ENCODE data around the gene NGEF.
"Not testable (repeated sequence)": the region's sequence is repeated elsewhere in the genome, so short reads cannot be mapped to it uniquely, and the experiment has no call there.

NGEF gene

GRCh38 chr2:232866104-232866503 lies 147.0 kb downstream of the NGEF start:
- no peak for DNase-seq

GRCh38 chr2:232865165-232865564 lies 147.9 kb downstream of the NGEF start:
- no peak for DNase-seq

- DNase-seq: no peak
Measured at GRCh38 chr2:232863996-232864395, 149.1 kb downstream of the NGEF start.

- no peak for DNase-seq
Measured at GRCh38 chr2:232861353-232861752, 151.7 kb downstream of the NGEF start.

- no peak for DNase-seq
Measured at GRCh38 chr2:232860593-232861241, 152.3 kb downstream of the NGEF start.

- DNase-seq: no peak
Measured at GRCh38 chr2:232859385-232859916, 153.6 kb downstream of the NGEF start.

GRCh38 chr2:232857158-232857563 lies 155.9 kb downstream of the NGEF start:
- no peak for DNase-seq

GRCh38 chr2:232854082-232854481 lies 159.0 kb downstream of the NGEF start:
- no peak for DNase-seq

GRCh38 chr2:232852676-232853075 lies 160.4 kb downstream of the NGEF start:
- no peak for DNase-seq

- DNase-seq: not testable (repeated sequence)
Measured at GRCh38 chr2:232852081-232852480, 161.0 kb downstream of the NGEF start.

GRCh38 chr2:232850039-232850438 lies 163.0 kb downstream of the NGEF start:
- no peak for DNase-seq

GRCh38 chr2:232846055-232846454 lies 167.0 kb downstream of the NGEF start:
- no peak for DNase-seq

GRCh38 chr2:232843834-232844233 lies 169.2 kb downstream of the NGEF start:
- DNase-seq: no peak

GRCh38 chr2:232842689-232843088 lies 170.4 kb downstream of the NGEF start:
- DNase-seq: no peak

GRCh38 chr2:232839411-232840079 lies 173.5 kb downstream of the NGEF start:
- DNase-seq: peak; percentile 46

GRCh38 chr2:232838406-232838874 lies 174.6 kb downstream of the NGEF start:
- no peak for DNase-seq

GRCh38 chr2:232836934-232837333 lies 176.1 kb downstream of the NGEF start:
- DNase-seq: no peak

- no peak for DNase-seq
Measured at GRCh38 chr2:232835687-232836208, 177.3 kb downstream of the NGEF start.

- no peak for DNase-seq
Measured at GRCh38 chr2:232833830-232834229, 179.2 kb downstream of the NGEF start.

- DNase-seq: no peak
Measured at GRCh38 chr2:232831496-232831895, 181.6 kb downstream of the NGEF start.

- DNase-seq: no peak
Measured at GRCh38 chr2:232829988-232830387, 183.1 kb downstream of the NGEF start.

Measured in femur (tissue), 1 donor.